GM19238 (cell line): ENCODE measurements around the gene VMO1.

Experiments used
- DNase-seq: peaks from one replicate; pipeline ENCODE4 v3.0.0; 2011; ENCODE audit warnings: low spot score; ENCODE audit not compliant: insufficient read length

VMO1 gene

GRCh38 chr17:4764595-4764994, 21.6 kb downstream of the VMO1 start:
- no peak for DNase-seq

- no peak for DNase-seq
Measured at GRCh38 chr17:4759776-4760236, 26.4 kb downstream of the VMO1 start.

- no peak for DNase-seq
Measured at GRCh38 chr17:4753392-4753791, 32.8 kb downstream of the VMO1 start.

GRCh38 chr17:4751932-4752331, 34.2 kb downstream of the VMO1 start:
- DNase-seq, result no peak

- DNase-seq, result no peak
Measured at GRCh38 chr17:4750606-4751005, 35.6 kb downstream of the VMO1 start.

- DNase-seq, result no peak
Measured at GRCh38 chr17:4748686-4749085, 37.5 kb downstream of the VMO1 start.

- DNase-seq, result no peak
Measured at GRCh38 chr17:4747847-4748246, 38.3 kb downstream of the VMO1 start.

- no peak for DNase-seq
Measured at GRCh38 chr17:4744999-4745969, 40.9 kb downstream of the VMO1 start.

- DNase-seq, result no peak
Measured at GRCh38 chr17:4743898-4744297, 42.3 kb downstream of the VMO1 start.

GRCh38 chr17:4743216-4743615, 42.9 kb downstream of the VMO1 start:
- DNase-seq, result no peak

- DNase-seq, result no peak
Measured at GRCh38 chr17:4742629-4743028, 43.5 kb downstream of the VMO1 start.

GRCh38 chr17:4742133-4742532, 44.0 kb downstream of the VMO1 start:
- no peak for DNase-seq

- no peak for DNase-seq
Measured at GRCh38 chr17:4741544-4741943, 44.6 kb downstream of the VMO1 start.

- no peak for DNase-seq
Measured at GRCh38 chr17:4740584-4740983, 45.6 kb downstream of the VMO1 start.

- DNase-seq, result no peak
Measured at GRCh38 chr17:4740025-4740351, 46.2 kb downstream of the VMO1 start.

- DNase-seq, result peak; percentile 81
Measured at GRCh38 chr17:4739122-4740024, 46.8 kb downstream of the VMO1 start, which contains the start of the genes CXCL16 and ZMYND15. Gene CXCL16, minus strand, starts transcription at chr17:4739928. Its CDS starts 589 bp downstream, at chr17:4739339. Gene ZMYND15, plus strand, starts transcription at chr17:4739833. Its CDS starts 716 bp downstream, at chr17:4740549.

GRCh38 chr17:4738136-4739121, 47.7 kb downstream of the VMO1 start:
- no peak for DNase-seq

- DNase-seq, result no peak
Measured at GRCh38 chr17:4735876-4736651, 50.1 kb downstream of the VMO1 start.
